ENCODE data around the gene SAFB2. TPM values are rescaled to one million over a fixed set of nuclear protein-coding genes. Genes with fewer than 3 reads are reported as not detected.

SAFB2 gene
- total RNA-seq, 1 donor from 2014 or later = 40.5 TPM

DNA sequence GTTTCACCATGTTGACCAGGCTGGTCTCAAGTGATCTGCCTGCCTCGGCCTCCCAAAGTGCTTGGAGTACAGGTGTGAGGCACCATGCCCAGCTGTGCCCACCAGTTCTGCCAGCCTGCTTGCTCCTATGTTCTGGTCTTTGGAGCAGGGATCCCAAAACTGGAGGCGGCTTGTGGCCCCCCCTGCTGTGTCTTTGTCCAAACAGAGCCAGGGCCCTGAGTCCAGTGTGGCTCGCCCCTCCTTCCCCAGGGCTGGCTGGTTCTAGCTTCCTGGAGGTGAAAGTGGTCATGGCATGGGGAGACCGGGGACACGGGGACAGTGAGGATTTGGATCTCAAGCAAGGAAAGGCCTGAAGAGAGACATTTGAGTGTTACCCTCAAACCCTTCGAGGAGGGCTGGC, 43.3 kb downstream of the SAFB2 start:
- TF ChIP-seq, protein P1, sequence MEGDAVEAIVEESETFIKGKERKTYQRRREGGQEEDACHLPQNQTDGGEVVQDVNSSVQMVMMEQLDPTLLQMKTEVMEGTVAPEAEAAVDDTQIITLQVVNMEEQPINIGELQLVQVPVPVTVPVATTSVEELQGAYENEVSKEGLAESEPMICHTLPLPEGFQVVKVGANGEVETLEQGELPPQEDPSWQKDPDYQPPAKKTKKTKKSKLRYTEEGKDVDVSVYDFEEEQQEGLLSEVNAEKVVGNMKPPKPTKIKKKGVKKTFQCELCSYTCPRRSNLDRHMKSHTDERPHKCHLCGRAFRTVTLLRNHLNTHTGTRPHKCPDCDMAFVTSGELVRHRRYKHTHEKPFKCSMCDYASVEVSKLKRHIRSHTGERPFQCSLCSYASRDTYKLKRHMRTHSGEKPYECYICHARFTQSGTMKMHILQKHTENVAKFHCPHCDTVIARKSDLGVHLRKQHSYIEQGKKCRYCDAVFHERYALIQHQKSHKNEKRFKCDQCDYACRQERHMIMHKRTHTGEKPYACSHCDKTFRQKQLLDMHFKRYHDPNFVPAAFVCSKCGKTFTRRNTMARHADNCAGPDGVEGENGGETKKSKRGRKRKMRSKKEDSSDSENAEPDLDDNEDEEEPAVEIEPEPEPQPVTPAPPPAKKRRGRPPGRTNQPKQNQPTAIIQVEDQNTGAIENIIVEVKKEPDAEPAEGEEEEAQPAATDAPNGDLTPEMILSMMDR (IDR thresholded peaks at IDR 0.05; ENCODE audit: borderline replicate concordance) = no peak
- Histone ChIP-seq H3K4me3 (no peak overlapping the region), H3K27ac (replicated peaks) (no peak overlapping the region), H3K9me3 (replicated peaks) (peaks cover 4% of the 10 kb centered on the region), H3K27me3 (ENCODE audit: low read depth) (no peaks in the 10 kb centered on the region), H3K36me3 (peaks cover 18% of the 10 kb centered on the region), H3K4me1 (peaks cover 8% of the 10 kb centered on the region)
- intact Hi-C loops (cut with micrococcal nuclease) = no loop called here
- DNase-seq = no peak

GRCh38 chr19:5578097-5578846, 44.3 kb downstream of the SAFB2 start:
- intact Hi-C loops (cut with micrococcal nuclease) = no loop called here
- H3K27ac ChIP-seq (replicated peaks) = no peak overlapping the region
- H3K27me3 ChIP-seq (ENCODE audit: low read depth) = no peaks in the 10 kb centered on the region
- H3K9me3 ChIP-seq (replicated peaks) = peaks cover 4% of the 10 kb centered on the region
- peaks cover 8% of the 10 kb centered on the region for H3K4me1 ChIP-seq
- TF ChIP-seq, protein P1 (IDR thresholded peaks at IDR 0.05; ENCODE audit: borderline replicate concordance) = peak; percentile 99
- peaks cover 18% of the 10 kb centered on the region for H3K36me3 ChIP-seq
- H3K4me3 ChIP-seq = peak overlapping the region; percentile 17
- peak; percentile 58 for DNase-seq

- no peak for DNase-seq
- Histone ChIP-seq H3K4me1 (peaks cover 8% of the 10 kb centered on the region), H3K9me3 (replicated peaks) (peaks cover 10% of the 10 kb centered on the region), H3K27ac (replicated peaks) (no peak overlapping the region), H3K27me3 (ENCODE audit: low read depth) (no peaks in the 10 kb centered on the region), H3K36me3 (no peaks in the 10 kb centered on the region), H3K4me3 (no peak overlapping the region)
- TF ChIP-seq, protein P1 (IDR thresholded peaks at IDR 0.05; ENCODE audit: borderline replicate concordance) = no peak
- intact Hi-C loops (cut with micrococcal nuclease) = no loop called here
Measured at GRCh38 chr19:5575590-5575989, 47.0 kb downstream of the SAFB2 start.

- Histone ChIP-seq H3K36me3 (no peaks in the 10 kb centered on the region), H3K4me3 (no peak overlapping the region), H3K4me1 (peaks cover under 1% of the 10 kb centered on the region), H3K27ac (replicated peaks) (no peak overlapping the region), H3K9me3 (replicated peaks) (peaks cover 10% of the 10 kb centered on the region), H3K27me3 (ENCODE audit: low read depth) (peaks cover 25% of the 10 kb centered on the region)
- intact Hi-C loops (cut with micrococcal nuclease) = no loop called here
- TF ChIP-seq, protein P1 (IDR thresholded peaks at IDR 0.05; ENCODE audit: borderline replicate concordance) = no peak
- no peak for DNase-seq
Measured at GRCh38 chr19:5572556-5573286, 49.9 kb downstream of the SAFB2 start.

GRCh38 chr19:5571777-5572176, 50.8 kb downstream of the SAFB2 start:
- TF ChIP-seq, protein P1 (IDR thresholded peaks at IDR 0.05; ENCODE audit: borderline replicate concordance) = no peak
- Histone ChIP-seq H3K9me3 (replicated peaks) (peaks cover 10% of the 10 kb centered on the region), H3K27me3 (ENCODE audit: low read depth) (peaks cover 35% of the 10 kb centered on the region), H3K36me3 (no peaks in the 10 kb centered on the region), H3K27ac (replicated peaks) (no peak overlapping the region), H3K4me3 (no peak overlapping the region), H3K4me1 (no peaks in the 10 kb centered on the region)
- intact Hi-C loops (cut with micrococcal nuclease) = no loop called here
- no peak for DNase-seq

Data from left ventricle myocardium inferior (tissue), 1 donor.